ENCODE results near the gene SLC27A4. TPM values are rescaled to one million over a fixed set of nuclear protein-coding genes. Genes with fewer than 3 reads are reported as not detected.

Gene SLC27A4
- 18.4 TPM for polyA plus RNA-seq (2013, experiment 1 of 2)
- polyA plus RNA-seq (2013, experiment 2 of 2): 18.7 TPM

GRCh38 chr9:128339761-128340690 lies at the start of gene SLC27A4:
SLC27A4 (plus strand) TSS chr9:128340527; CDS start chr9:128343133, 2,606 bp downstream.
- H3K23ac ChIP-seq (ENCODE audit: low read length in 2 of 2): peak within 1 kb of the TSS in 1 of 2 experiments; percentile 66
- H3K4me1 ChIP-seq (ENCODE audit: control insufficient read depth, insufficient read depth, low read depth, low read length): peaks cover 6% of the 10 kb centered on the region
- peak within 1 kb of the TSS; percentile 88 for H3K9ac ChIP-seq (ENCODE audit: low read length)
- peak; percentile 71 for DNase-seq
- H3K4ac ChIP-seq (ENCODE audit: low read depth in 1 of 2, low read length in 2 of 2): peak within 1 kb of the TSS in 1 of 2 experiments; percentile 40
- H3K4me3 ChIP-seq (ENCODE audit: insufficient read depth in 1 of 2, low read depth in 1 of 2, low read length in 2 of 2): peak within 1 kb of the TSS; percentile 80 to 89
- WGBS: 11% methylated on average over 44 of the region's 75 CpGs
- no peaks in the 10 kb centered on the region for H3K27me3 ChIP-seq (ENCODE audit: control insufficient read depth in 1 of 2, insufficient read depth in 1 of 2, low read length in 2 of 2)
- peak within 1 kb of the TSS in 1 of 2 experiments; percentile 2 for H2BK12ac ChIP-seq (ENCODE audit: low read length in 2 of 2)
- peak within 1 kb of the TSS in 1 of 2 experiments; percentile 94 for H3K14ac ChIP-seq (ENCODE audit: low read length in 2 of 2)
- H2BK120ac ChIP-seq (ENCODE audit: low read depth, low read length): no peak within 1 kb of the TSS
- peaks cover 18% of the 10 kb centered on the region for H3K79me1 ChIP-seq (replicated peaks; ENCODE audit: low read length, poor library complexity, severe bottlenecking)
- no peak within 1 kb of the TSS for H2AK5ac ChIP-seq (ENCODE audit: low read length, severe bottlenecking)
- H3K4me2 ChIP-seq (ENCODE audit: low read length, poor library complexity, severe bottlenecking): peak within 1 kb of the TSS; percentile 94
- peak within 1 kb of the TSS; percentile 83 for H4K8ac ChIP-seq (ENCODE audit: low read length)
- H3K36me3 ChIP-seq (ENCODE audit: control insufficient read depth in 1 of 2, insufficient read depth in 2 of 2, low read depth in 1 of 2, low read length in 2 of 2): peaks cover 24 to 28% of the 10 kb centered on the region in 2 experiments
- H2BK5ac ChIP-seq (ENCODE audit: low read depth, low read length, poor library complexity, severe bottlenecking): no peak within 1 kb of the TSS
- H3K9me3 ChIP-seq (ENCODE audit: control insufficient read depth, low read length): no peaks in the 10 kb centered on the region
- H2AFZ ChIP-seq (ENCODE audit: low read depth, low read length): peak within 1 kb of the TSS; percentile 85
- no peak within 1 kb of the TSS for H3K27ac ChIP-seq (ENCODE audit: low read length, poor library complexity, severe bottlenecking)
- peak within 1 kb of the TSS; percentile 16 for H4K91ac ChIP-seq (ENCODE audit: low read length)
- peak within 1 kb of the TSS; percentile 60 for H2BK15ac ChIP-seq (ENCODE audit: low read depth, poor library complexity, severe bottlenecking)
- peak within 1 kb of the TSS in 1 of 2 experiments; percentile 67 for H3K18ac ChIP-seq (ENCODE audit: low read depth in 1 of 2, low read length in 2 of 2)

- H4K91ac ChIP-seq (ENCODE audit: low read length): no peak overlapping the region
- no peaks in the 10 kb centered on the region for H3K79me1 ChIP-seq (replicated peaks; ENCODE audit: low read length, poor library complexity, severe bottlenecking)
- H2BK12ac ChIP-seq (ENCODE audit: low read length in 2 of 2): no peak overlapping the region
- H3K4me1 ChIP-seq (ENCODE audit: control insufficient read depth, insufficient read depth, low read depth, low read length): peaks cover 5% of the 10 kb centered on the region
- no peaks in the 10 kb centered on the region for H3K9me3 ChIP-seq (ENCODE audit: control insufficient read depth, low read length)
- H2BK120ac ChIP-seq (ENCODE audit: low read depth, low read length): no peak overlapping the region
- H2BK15ac ChIP-seq (ENCODE audit: low read depth, poor library complexity, severe bottlenecking): no peak overlapping the region
- no peak overlapping the region for H2AK5ac ChIP-seq (ENCODE audit: low read length, severe bottlenecking)
- DNase-seq: no peak
- no peak overlapping the region for H4K8ac ChIP-seq (ENCODE audit: low read length)
- no peak overlapping the region for H3K14ac ChIP-seq (ENCODE audit: low read length in 2 of 2)
- H3K27me3 ChIP-seq (ENCODE audit: control insufficient read depth in 1 of 2, insufficient read depth in 1 of 2, low read length in 2 of 2): no peaks in the 10 kb centered on the region
- no peak overlapping the region for H2BK5ac ChIP-seq (ENCODE audit: low read depth, low read length, poor library complexity, severe bottlenecking)
- peaks cover 14 to 23% of the 10 kb centered on the region in 2 experiments for H3K36me3 ChIP-seq (ENCODE audit: control insufficient read depth in 1 of 2, insufficient read depth in 2 of 2, low read depth in 1 of 2, low read length in 2 of 2)
- no peak overlapping the region for H3K18ac ChIP-seq (ENCODE audit: low read depth in 1 of 2, low read length in 2 of 2)
- no peak overlapping the region for H3K9ac ChIP-seq (ENCODE audit: low read length)
- H3K23ac ChIP-seq (ENCODE audit: low read length in 2 of 2): no peak overlapping the region
- no peak overlapping the region for H2AFZ ChIP-seq (ENCODE audit: low read depth, low read length)
- H3K4ac ChIP-seq (ENCODE audit: low read depth in 1 of 2, low read length in 2 of 2): no peak overlapping the region
- H3K4me2 ChIP-seq (ENCODE audit: low read length, poor library complexity, severe bottlenecking): no peak overlapping the region
- H3K27ac ChIP-seq (ENCODE audit: low read length, poor library complexity, severe bottlenecking): no peak overlapping the region
- H3K4me3 ChIP-seq (ENCODE audit: insufficient read depth in 1 of 2, low read depth in 1 of 2, low read length in 2 of 2): no peak overlapping the region
- 94% methylated on average over 3 of the region's 3 CpGs for WGBS
Observed at GRCh38 chr9:128292009-128292408, 48.3 kb upstream of the SLC27A4 start.

GRCh38 chr9:128293091-128293490 lies 47.2 kb upstream of the SLC27A4 start:
- Histone ChIP-seq H3K14ac (ENCODE audit: low read length in 2 of 2) (no peak overlapping the region), H2BK120ac (ENCODE audit: low read depth, low read length) (no peak overlapping the region), H2AFZ (ENCODE audit: low read depth, low read length) (no peak overlapping the region), H3K23ac (ENCODE audit: low read length in 2 of 2) (no peak overlapping the region), H2BK12ac (ENCODE audit: low read length in 2 of 2) (no peak overlapping the region), H3K9ac (ENCODE audit: low read length) (no peak overlapping the region), H2BK15ac (ENCODE audit: low read depth, poor library complexity, severe bottlenecking) (no peak overlapping the region), H3K4ac (ENCODE audit: low read depth in 1 of 2, low read length in 2 of 2) (no peak overlapping the region), H3K27ac (ENCODE audit: low read length, poor library complexity, severe bottlenecking) (no peak overlapping the region), H3K18ac (ENCODE audit: low read depth in 1 of 2, low read length in 2 of 2) (no peak overlapping the region), H3K27me3 (ENCODE audit: control insufficient read depth in 1 of 2, insufficient read depth in 1 of 2, low read length in 2 of 2) (no peaks in the 10 kb centered on the region), H3K4me2 (ENCODE audit: low read length, poor library complexity, severe bottlenecking) (no peak overlapping the region), H3K4me1 (ENCODE audit: control insufficient read depth, insufficient read depth, low read depth, low read length) (peaks cover 5% of the 10 kb centered on the region), H3K4me3 (ENCODE audit: insufficient read depth in 1 of 2, low read depth in 1 of 2, low read length in 2 of 2) (no peak overlapping the region), H3K79me1 (replicated peaks; ENCODE audit: low read length, poor library complexity, severe bottlenecking) (no peaks in the 10 kb centered on the region), H3K9me3 (ENCODE audit: control insufficient read depth, low read length) (no peaks in the 10 kb centered on the region), H4K8ac (ENCODE audit: low read length) (no peak overlapping the region), H2AK5ac (ENCODE audit: low read length, severe bottlenecking) (no peak overlapping the region), H4K91ac (ENCODE audit: low read length) (no peak overlapping the region), H2BK5ac (ENCODE audit: low read depth, low read length, poor library complexity, severe bottlenecking) (no peak overlapping the region), H3K36me3 (ENCODE audit: control insufficient read depth in 1 of 2, insufficient read depth in 2 of 2, low read depth in 1 of 2, low read length in 2 of 2) (peaks cover 12 to 18% of the 10 kb centered on the region in 2 experiments)
- WGBS: 100% methylated on average over 1 of the region's 4 CpGs
- DNase-seq: no peak

GRCh38 chr9:128294142-128294541 lies 46.2 kb upstream of the SLC27A4 start:
- H3K27ac ChIP-seq (ENCODE audit: low read length, poor library complexity, severe bottlenecking): no peak overlapping the region

More at GRCh38 chr9:128294142-128294541, 46.2 kb upstream of the SLC27A4 start:
- Histone ChIP-seq H2BK12ac (ENCODE audit: low read length in 2 of 2) (no peak overlapping the region), H3K23ac (ENCODE audit: low read length in 2 of 2) (no peak overlapping the region), H2BK5ac (ENCODE audit: low read depth, low read length, poor library complexity, severe bottlenecking) (no peak overlapping the region), H4K8ac (ENCODE audit: low read length) (no peak overlapping the region), H3K27me3 (ENCODE audit: control insufficient read depth in 1 of 2, insufficient read depth in 1 of 2, low read length in 2 of 2) (no peaks in the 10 kb centered on the region), H2BK15ac (ENCODE audit: low read depth, poor library complexity, severe bottlenecking) (no peak overlapping the region), H3K9ac (ENCODE audit: low read length) (no peak overlapping the region), H2AK5ac (ENCODE audit: low read length, severe bottlenecking) (no peak overlapping the region), H3K79me1 (replicated peaks; ENCODE audit: low read length, poor library complexity, severe bottlenecking) (no peaks in the 10 kb centered on the region), H2BK120ac (ENCODE audit: low read depth, low read length) (no peak overlapping the region), H3K36me3 (ENCODE audit: control insufficient read depth in 1 of 2, insufficient read depth in 2 of 2, low read depth in 1 of 2, low read length in 2 of 2) (peaks cover 5 to 8% of the 10 kb centered on the region in 2 experiments), H3K4me3 (ENCODE audit: insufficient read depth in 1 of 2, low read depth in 1 of 2, low read length in 2 of 2) (no peak overlapping the region), H3K4me1 (ENCODE audit: control insufficient read depth, insufficient read depth, low read depth, low read length) (peaks cover 5% of the 10 kb centered on the region), H3K14ac (ENCODE audit: low read length in 2 of 2) (no peak overlapping the region), H3K9me3 (ENCODE audit: control insufficient read depth, low read length) (no peaks in the 10 kb centered on the region), H3K4ac (ENCODE audit: low read depth in 1 of 2, low read length in 2 of 2) (no peak overlapping the region), H3K4me2 (ENCODE audit: low read length, poor library complexity, severe bottlenecking) (no peak overlapping the region), H4K91ac (ENCODE audit: low read length) (no peak overlapping the region), H3K18ac (ENCODE audit: low read depth in 1 of 2, low read length in 2 of 2) (no peak overlapping the region), H2AFZ (ENCODE audit: low read depth, low read length) (no peak overlapping the region)
- DNase-seq: no peak
- WGBS: 93% methylated on average over 2 of the region's 4 CpGs

Data from mesenchymal stem cell (in vitro differentiated cells and primary cell).